GM18858 (cell line): ENCODE data around the gene CDS2.
A peak's percentile ranks its signal among the peaks of the same experiment; 100 is the strongest.
"Not testable (repeated sequence)": the region's sequence is repeated elsewhere in the genome, so short reads cannot be mapped to it uniquely, and the experiment has no call there.

Source experiments
- ATAC-seq: cut with Tn5 transposase; IDR thresholded peaks from one replicate; pipeline ENCODE4 v1.9.1; 2021; ENCODE audit not compliant: unreplicated experiment

The CDS2 gene

GRCh38 chr20:5126512-5127203, at the start of gene CDS2:
Gene CDS2, plus strand, starts transcription at chr20:5127008. Its CDS starts 85 bp downstream, at chr20:5127093.
- peak; percentile 79 for ATAC-seq

- no peak for ATAC-seq
Measured at GRCh38 chr20:5077761-5078387, 48.9 kb upstream of the CDS2 start.

DNA sequence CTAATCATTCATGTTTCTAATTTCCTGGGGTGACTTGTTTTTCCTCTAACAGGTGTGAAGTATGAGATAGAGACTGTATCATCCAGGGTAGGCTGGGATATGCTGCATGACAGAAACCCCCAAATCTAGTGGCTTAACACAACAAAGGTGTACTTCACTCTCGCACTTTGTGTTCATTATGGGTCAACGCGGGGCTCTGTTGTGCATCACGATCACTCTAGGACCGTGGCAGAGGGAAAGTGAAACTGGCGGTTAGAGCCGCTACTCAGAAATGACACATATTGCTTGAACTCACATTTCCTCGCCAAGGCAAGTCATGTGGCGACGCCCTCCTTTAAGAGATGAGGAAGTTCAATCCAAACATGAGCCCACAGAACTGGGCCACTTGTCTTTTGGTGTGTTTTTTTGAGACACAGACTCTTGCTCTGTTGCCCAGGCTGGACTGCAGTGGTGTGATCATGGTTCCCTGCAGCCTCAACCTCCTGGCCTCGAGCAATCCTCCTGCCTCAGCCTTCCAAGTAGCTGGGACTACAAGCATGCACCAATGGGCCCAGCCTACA, 48.3 kb upstream of the CDS2 start:
- peak; percentile 96 for ATAC-seq

- no peak for ATAC-seq
Measured at GRCh38 chr20:5080384-5080877, 46.4 kb upstream of the CDS2 start.

DNA sequence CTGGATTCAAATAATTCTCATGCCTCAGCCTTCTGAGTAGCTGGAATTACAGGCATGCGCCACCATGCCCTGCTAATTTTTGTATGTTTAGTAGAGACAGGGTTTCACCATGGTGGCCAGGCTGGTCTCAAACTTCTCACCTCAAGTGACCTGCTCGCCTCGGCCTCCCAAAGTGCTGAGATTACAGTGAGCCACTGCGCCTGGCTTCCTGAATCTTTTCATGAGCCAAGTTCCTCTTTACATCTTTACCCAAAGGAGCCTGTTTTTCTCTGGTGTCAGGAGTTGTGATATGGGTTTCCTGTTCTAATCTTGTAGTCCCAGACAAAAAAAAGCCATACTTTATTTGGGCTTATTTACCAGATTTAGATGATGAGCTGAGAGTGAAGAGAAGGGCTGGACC, 41.4 kb upstream of the CDS2 start:
- no peak for ATAC-seq

- no peak for ATAC-seq
Measured at GRCh38 chr20:5088688-5089087, 38.1 kb upstream of the CDS2 start.

DNA sequence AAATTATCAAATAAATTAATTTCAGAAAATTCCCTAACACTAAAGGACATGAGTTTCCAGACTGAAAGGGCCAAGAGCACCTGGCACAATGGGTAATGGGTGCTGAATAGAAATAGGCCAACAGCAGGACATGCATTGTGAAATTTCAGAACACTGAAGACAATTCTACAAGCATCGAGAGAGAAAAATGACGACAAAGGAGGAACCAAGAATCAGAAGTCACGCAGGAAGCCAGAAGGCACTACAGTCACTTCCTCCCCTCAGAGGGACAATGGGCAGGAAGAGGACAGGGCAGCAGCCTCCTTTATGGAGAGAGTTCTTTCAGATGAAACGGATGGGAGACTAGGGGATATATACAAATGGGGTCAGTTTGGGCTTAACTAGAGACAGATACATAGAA, 36.6 kb upstream of the CDS2 start:
- ATAC-seq, result no peak

DNA sequence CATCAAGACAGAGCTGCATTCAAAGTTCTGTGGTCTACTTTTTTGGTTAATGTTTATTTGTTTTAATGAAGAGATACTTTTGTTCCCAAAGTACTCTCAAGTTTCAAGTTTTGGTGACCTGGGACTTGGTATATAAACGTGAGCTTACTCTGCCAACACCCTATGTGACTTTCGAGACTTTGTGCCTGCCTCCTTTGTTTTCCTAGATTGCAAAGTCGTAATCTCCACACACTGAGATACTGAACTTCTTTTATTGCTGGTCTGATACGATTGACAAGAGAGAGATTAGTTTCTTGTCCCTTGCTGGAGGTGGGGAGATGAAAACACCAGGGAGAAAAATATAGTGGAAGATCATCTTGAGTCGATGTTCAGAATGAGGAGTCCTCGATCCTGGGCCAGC, 34.9 kb upstream of the CDS2 start:
- no peak for ATAC-seq

DNA sequence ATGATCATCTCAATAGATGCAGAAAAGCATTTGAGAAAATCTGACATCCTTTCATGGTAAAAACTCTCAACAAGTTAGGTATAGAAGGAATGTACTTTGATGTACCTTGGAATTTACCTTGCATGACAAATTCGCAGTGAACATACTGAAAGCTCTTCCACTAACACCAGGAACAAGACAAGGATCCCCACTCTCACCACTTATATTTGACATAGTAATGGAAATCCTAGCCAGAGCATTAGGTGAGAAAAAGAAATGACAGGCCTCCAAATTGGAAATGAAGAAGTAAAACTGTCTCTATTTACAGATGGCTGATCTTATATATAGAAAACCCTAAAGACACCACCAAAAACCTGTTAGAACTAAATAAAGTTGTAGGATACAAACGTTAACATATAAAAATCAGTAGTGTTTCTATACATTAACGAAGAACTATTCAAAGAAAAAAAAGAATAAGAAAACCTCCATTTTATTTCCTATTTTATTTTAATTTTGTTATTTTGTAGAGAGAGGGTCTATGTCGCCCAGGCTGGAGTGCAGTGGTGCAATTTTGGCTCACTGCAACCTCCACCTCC, 34.0 kb upstream of the CDS2 start:
- no peak for ATAC-seq

GRCh38 chr20:5095454-5095853, 31.4 kb upstream of the CDS2 start:
- ATAC-seq, result no peak

- ATAC-seq, result no peak
Measured at GRCh38 chr20:5095931-5096330, 30.9 kb upstream of the CDS2 start.

DNA sequence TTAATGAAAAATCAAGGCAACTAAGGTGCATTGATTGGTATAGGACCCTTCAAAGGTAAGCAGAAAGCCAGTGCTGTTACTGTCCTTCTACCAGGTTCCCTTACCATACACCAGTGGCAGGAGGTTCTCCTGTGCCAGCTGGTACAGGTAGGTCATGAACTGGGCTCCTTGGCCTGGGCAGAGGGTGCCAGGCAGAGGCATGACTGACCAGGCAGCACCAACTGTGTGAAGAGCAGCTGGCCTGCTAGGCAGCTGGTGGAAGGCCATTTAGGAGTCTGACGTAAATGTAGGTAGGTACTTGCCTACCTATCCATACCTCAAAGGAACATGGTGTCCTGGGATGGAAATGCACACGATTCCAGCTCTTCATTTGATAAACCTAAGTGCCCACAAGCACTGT, 30.3 kb upstream of the CDS2 start:
- ATAC-seq, result no peak

GRCh38 chr20:5099009-5099408, 27.8 kb upstream of the CDS2 start:
- not testable (repeated sequence) for ATAC-seq

DNA sequence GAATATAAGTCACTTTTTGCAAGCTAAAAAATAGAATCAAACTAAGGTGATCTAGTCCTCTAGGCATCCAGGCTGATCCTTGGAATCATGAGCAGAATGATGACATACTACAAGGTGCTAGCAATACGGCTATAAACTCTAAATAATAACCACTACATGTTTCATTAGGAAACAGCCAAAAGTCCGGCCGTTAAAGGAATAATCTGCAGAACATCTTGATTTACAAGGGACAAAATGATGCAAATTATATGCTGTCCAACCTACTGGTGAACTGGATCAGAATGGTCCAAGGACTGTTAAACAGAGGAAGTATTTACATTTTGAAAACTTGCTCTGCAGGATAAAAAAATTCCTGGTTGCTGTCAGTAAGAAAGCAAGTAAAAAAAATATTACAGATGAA, 26.9 kb upstream of the CDS2 start:
- ATAC-seq, result not testable (repeated sequence)

DNA sequence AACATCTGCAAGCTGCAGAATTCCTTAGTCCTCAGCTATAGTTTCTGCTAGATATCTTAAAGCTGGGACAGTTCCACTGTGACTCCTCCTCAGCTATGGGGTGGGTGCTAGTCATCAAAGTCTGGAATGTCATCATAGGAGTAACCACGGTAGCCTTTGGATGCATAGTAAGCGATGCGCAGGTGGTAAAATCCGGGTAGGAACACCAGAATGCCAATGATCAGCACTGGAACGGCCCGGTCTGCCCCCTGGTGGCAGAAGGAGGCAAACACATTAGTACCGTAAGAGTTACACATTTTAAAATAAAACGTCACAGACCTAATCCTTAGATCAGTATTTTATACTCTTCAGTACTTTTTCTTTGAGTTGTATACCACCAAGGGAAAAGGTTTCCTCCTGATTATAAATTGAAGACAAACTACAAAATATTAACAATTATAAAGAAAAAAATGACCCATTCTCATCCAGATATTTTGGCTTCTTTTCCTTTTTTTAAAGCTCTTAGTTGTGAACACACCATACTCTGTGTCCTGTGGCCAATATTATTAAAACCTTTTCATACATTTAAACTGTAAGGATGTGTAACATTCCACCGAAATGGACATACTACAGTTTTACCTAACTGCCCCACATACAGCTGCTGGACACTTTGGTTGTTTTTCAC, 26.0 kb upstream of the CDS2 start:
- no peak for ATAC-seq

- ATAC-seq, result no peak
Measured at GRCh38 chr20:5104479-5104878, 22.3 kb upstream of the CDS2 start.

DNA sequence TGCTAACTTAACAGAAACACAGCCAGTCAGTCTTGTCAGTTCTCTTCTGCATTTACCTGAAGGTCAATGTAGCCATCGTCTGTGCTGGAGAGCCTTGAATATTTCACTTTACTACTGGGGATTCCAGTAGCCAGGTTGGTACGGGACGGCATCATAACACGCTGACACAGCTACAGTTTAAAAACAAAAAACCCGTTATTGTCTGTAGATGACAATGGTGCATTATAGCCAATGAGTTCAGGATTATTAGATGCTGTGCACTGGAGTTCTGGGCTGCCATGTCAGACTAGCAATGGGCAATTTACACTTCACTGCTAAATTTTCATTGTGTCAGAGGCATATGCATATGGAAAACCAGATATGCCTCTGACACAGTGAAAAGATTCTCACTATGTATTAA, 17.5 kb upstream of the CDS2 start:
- ATAC-seq, result no peak

- no peak for ATAC-seq
Measured at GRCh38 chr20:5113615-5113986, 13.2 kb upstream of the CDS2 start.

GRCh38 chr20:5114403-5114802, 12.4 kb upstream of the CDS2 start:
- no peak for ATAC-seq

GRCh38 chr20:5116875-5117274, 9.9 kb upstream of the CDS2 start:
- no peak for ATAC-seq
